EH (cell line): ENCODE measurements around the gene IL5.

ENCODE experiments used
- DNase-seq: peaks from one replicate; pipeline ENCODE4 v3.0.0-alpha.2; 2015; ENCODE audit warnings: low read depth

IL5 gene

GRCh38 chr5:132498686-132499271 is 44.5 kb downstream of the IL5 start:
- DNase-seq = peak; percentile 52

GRCh38 chr5:132498152-132498551 is 45.2 kb downstream of the IL5 start:
- peak; percentile 66 for DNase-seq

GRCh38 chr5:132497488-132497997 is 45.8 kb downstream of the IL5 start:
- DNase-seq = peak; percentile 98

GRCh38 chr5:132496631-132497487 is 46.5 kb downstream of the IL5 start:
- peak; percentile 91 for DNase-seq

- peak; percentile 90 for DNase-seq
Observed at GRCh38 chr5:132496191-132496630, 47.1 kb downstream of the IL5 start.

GRCh38 chr5:132495667-132496190 is 47.6 kb downstream of the IL5 start:
- peak; percentile 93 for DNase-seq

- DNase-seq = no peak
Observed at GRCh38 chr5:132493821-132494220, 49.5 kb downstream of the IL5 start.

GRCh38 chr5:132493241-132493640 is 50.1 kb downstream of the IL5 start:
- DNase-seq = no peak

GRCh38 chr5:132492386-132493125 is 50.8 kb downstream of the IL5 start:
- no peak for DNase-seq
